Fibroblast of mammary gland (primary cell): ENCODE results near the gene PPP1R14C.

ENCODE experiments used
- DNase-seq: peaks from one replicate; pipeline ENCODE4 v3.0.0-alpha.2; 2010; ENCODE audit warnings: low read depth
- H3K4me3 ChIP-seq: 2 replicates; pipeline ENCODE4 v1.5.1; 2011; ENCODE audit warnings: low read depth, mild to moderate bottlenecking, low read length, moderate library complexity; ENCODE audit not compliant: control insufficient read depth
- TF ChIP-seq, protein P1 (sequence below): conservative IDR thresholded peaks from 2 replicates; pipeline ENCODE4 v1.5.1; 2011; ENCODE audit warnings: low read depth, low read length, inconsistent platforms; ENCODE audit not compliant: control insufficient read depth, insufficient read depth

PPP1R14C gene

DNA sequence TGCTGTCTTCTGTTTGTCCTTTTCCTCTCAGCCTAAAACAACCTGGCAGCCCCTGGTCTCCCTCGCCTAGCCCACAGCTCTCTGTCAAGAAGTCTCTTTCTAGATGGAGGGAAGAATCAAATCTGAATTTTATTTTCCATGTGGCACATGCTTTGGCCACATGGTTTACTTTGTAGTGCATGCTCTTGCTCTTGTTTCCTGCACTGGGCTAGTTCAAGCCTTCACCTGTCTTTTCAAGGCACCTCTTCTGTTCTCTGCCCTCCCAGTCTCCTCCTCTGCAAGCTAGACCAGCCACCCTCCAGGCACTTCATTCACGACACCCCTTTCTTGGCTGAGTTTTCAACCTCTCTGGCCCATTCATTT, 7.6 kb downstream of the PPP1R14C start:
- DNase-seq: no peak
- H3K4me3 ChIP-seq: no peak overlapping the region
- TF ChIP-seq, protein P1, sequence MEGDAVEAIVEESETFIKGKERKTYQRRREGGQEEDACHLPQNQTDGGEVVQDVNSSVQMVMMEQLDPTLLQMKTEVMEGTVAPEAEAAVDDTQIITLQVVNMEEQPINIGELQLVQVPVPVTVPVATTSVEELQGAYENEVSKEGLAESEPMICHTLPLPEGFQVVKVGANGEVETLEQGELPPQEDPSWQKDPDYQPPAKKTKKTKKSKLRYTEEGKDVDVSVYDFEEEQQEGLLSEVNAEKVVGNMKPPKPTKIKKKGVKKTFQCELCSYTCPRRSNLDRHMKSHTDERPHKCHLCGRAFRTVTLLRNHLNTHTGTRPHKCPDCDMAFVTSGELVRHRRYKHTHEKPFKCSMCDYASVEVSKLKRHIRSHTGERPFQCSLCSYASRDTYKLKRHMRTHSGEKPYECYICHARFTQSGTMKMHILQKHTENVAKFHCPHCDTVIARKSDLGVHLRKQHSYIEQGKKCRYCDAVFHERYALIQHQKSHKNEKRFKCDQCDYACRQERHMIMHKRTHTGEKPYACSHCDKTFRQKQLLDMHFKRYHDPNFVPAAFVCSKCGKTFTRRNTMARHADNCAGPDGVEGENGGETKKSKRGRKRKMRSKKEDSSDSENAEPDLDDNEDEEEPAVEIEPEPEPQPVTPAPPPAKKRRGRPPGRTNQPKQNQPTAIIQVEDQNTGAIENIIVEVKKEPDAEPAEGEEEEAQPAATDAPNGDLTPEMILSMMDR: no peak

DNA sequence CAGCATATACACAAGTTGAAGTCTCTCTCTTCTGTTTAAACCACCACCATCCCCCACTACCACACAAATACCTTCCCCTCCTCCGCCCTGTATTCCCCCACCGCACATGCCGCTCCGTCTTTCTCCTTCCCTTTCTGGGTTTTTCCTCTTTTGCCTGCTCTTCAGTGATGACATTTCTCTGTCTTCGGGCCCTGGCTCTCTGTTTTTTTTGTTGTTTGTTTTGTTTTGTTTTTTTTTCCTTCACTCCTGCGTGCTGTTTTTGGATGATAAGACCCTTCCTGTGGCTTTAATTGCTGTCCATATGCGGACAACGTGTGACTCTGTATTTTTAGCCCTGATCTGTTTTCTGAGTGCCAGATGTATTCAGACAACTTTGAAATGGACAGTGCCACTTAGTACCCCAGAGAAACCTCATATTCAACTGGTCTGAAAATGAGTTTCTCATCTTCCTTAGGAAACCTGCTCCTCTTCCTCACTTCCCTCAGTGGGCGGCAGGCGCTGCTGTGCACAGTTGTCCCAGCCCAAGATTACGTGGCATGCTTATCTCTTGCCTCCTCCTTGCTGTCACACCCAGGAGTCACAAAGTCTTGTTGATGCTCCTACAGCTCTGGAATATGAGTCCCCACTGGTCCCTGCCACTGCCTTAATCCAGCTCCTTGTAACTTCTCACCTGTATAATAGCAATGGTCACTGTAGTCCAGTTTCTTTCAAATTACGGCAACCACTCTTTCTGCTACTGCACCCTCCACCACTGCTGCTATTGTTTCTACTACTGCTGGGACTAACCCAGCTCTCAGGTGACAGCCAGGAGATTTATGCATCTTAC, 8.2 kb downstream of the PPP1R14C start:
- no peak overlapping the region for H3K4me3 ChIP-seq
- no peak for DNase-seq
- TF ChIP-seq, protein P1: no peak

DNA sequence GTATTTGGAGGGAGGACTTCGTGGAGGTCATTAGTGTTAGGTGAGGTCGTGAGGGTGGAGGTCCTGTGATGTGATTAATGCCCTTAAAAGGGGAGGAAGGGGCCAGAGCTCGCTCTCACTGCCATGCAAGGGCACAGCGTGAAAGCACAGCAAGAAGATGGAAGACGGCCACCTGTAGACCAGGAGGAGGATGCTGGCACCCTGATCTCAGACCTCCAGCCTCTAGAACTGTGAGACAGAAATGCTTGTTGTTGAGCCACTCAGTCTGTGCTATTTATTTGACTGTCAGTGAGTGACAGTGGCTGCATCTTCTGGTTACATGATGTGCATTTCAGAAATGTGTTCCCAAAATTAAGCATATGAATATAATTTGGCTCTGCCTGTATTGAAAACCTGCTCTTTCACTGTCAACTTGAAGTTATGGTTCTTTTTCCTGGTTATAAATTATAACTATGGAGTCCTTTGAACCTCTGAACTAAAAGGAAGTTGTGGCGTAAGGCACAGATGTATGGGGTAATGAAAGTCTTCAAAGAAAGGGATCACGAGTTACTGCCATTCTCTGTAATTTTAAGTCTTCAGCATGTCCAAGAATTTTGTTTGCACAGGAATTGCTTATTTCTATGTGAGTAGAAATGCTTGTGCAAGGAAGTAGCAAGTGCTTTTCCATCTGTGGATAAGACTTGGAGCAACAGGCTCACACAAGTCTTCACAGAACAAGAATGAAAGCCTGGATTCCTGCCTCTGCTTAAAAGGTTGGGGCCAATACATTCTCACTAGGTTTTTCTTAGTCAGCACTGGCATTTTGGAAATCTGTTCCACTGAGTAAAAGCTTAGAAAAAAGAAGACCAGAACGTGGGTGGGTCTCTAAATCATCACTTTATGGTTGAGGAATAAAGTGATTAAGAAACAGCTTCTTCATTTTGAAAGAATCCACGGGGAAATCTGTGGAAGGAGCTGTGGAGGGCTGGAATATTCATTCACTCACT, 10.3 kb downstream of the PPP1R14C start:
- peak; percentile 25 for DNase-seq
- H3K4me3 ChIP-seq: no peak overlapping the region
- TF ChIP-seq, protein P1: no peak

DNA sequence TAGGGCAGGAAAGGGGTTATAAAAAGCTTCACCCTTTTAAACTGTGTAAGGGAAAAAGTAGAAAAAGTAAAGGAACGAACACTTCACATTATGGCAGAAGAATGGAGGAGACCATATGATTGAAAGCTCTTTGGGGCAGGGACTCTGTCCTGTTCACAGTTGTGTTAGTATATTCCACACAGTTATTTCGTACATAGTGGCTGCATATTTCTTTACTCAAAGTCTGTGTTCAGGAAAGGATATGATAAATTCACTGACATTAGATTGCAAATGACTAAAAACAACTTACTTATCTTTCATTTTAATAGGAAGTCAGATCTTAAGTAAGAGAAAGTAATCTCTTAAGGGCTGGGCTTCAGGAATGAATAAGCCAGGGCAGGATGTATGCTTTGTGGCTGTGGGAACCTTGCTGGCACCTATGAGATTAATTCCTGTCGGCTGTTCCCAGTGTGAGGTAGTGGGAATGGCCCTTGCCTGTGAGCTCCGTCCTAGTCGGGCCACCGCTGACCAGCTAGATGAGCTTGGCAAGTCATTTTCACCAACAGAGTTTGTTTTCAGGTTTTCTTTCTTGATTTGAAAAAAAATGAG, 11.2 kb downstream of the PPP1R14C start:
- no peak overlapping the region for H3K4me3 ChIP-seq
- DNase-seq: no peak
- TF ChIP-seq, protein P1: no peak

DNA sequence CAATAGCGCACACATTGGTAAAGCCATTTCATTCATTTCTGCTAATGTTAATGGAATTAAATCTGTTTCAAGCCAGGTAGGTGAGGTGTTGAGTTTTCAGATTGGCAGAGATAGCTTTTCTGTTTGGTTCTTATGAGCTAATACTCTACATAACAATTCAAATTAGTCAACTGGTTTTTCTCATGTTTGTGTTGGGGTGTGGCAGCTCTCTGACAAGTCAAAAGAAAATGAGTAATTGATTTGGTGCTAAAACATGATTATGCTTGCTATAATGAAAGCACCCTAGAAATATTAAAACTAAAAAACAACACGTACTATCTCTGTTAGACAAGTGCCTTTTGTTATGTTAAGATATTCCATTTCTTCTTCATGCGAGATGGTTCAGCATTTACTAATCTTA, 13.6 kb downstream of the PPP1R14C start:
- H3K4me3 ChIP-seq: no peak overlapping the region
- DNase-seq: no peak
- TF ChIP-seq, protein P1: no peak

DNA sequence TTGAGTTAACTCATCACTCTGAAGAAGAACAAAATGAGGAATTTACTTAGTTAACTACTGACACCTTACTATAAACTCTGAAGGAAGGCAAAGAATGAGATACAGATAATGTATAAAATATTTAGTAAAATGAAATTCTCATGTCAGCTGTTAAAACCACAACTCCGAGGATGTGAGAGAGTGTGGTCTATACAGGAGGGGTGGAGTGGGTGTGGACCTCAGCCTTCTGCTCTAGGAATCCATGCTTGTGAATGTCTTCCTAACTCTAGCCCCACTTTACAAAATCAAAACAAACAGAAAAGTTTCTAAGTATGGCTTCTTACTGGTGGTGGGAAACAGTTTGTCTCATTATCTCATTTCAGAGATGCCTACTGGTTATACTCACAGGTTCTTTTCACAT, 14.2 kb downstream of the PPP1R14C start:
- DNase-seq: no peak

More for the DNA sequence above, 14.2 kb downstream of the PPP1R14C start:
- TF ChIP-seq, protein P1: no peak
- no peak overlapping the region for H3K4me3 ChIP-seq
